GM12865 (cell line): ENCODE data around the gene SHISA7.

Experiments
- DNase-seq: peaks from one replicate; pipeline ENCODE4 v3.0.0; 2010; ENCODE audit warnings: low read depth
- H3K4me3 ChIP-seq: 2 replicates; pipeline ENCODE4 v1.5.1; 2011; ENCODE audit warnings: mild to moderate bottlenecking, low read depth, low read length, control low read depth
- CTCF ChIP-seq: IDR thresholded peaks from 2 replicates; pipeline ENCODE4 v1.5.1; 2011; ENCODE audit warnings: low read length, control low read depth, low read depth, inconsistent platforms; ENCODE audit not compliant: insufficient read depth; ENCODE audit errors: missing control alignments

Gene SHISA7

DNA sequence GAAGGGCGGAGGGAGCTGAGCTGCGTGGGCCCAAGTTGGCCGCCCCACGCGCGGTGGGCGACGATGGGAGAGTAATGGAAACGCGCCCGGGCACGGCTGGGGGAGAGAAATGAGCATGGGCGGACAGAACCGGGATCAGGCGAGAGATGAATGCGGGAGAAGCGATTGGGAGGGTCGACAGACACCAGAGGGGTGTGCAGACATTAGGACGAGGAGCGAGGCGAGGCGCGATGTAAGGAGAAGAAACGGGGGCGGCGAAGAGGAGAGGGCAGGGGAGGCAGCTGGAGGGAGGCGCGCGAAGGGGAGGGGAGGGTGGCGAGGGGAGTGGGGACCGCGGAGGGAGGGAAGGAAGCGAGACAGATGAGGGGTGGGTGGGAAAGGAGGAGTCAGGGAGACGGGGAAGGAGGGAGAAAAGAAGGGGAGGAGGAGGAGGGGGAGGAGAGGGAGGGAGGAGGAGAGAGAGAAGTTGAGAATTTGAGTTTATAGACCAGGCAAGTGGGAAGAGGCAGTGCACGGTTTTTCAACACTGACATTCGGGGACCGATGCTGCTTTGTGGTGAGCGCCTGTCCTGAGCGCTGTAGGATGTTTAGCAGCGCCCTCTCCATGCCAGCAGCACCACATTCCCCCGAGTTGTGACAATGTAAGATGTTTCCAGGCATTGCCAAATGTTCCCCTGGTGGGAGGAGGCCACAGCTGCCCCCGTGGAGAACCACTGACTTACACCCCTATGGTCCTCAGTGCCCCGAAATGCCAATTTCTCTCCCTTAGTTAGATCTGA, at the start of gene SHISA7:
SHISA7 (minus strand) TSS at position 256 of the 779 bp plus-strand sequence. CDS start 437 bp downstream, outside the sequence.
- no peak within 1 kb of the TSS for H3K4me3 ChIP-seq
- DNase-seq, result no peak
- TF ChIP-seq CTCF, result no peak

DNA sequence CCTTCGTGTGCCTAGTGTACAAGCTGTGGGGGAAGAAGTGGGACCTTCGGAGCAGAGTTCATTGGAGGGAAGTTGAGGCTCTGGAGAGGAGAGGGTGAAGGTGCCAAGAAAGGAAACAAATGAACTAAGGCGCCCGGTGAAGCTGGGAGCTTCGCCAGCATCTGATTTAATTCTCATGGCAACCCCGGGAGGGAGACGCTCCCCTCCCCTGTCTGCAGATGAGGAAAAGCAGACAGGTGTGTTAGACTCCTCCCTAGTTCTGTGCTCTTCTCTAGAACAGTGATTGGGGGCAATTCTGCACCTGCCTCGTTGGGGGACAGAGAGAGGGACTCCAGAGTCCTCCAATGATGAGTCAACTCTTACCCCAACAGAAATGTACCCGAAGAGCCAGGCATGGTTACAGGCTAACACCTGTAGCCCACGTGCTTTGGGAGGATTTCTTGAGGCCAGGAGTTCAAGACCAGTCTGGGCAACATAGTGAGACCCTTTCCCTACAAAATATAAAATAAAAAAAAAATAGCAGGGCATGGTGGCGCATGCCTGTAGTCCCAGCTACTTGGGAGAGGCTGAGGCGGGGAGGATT, 49.4 kb upstream of the SHISA7 start:
- no peak overlapping the region for H3K4me3 ChIP-seq
- DNase-seq, result no peak
- no peak for TF ChIP-seq CTCF

- H3K4me3 ChIP-seq, result no peak overlapping the region
- no peak for TF ChIP-seq CTCF
- no peak for DNase-seq
Measured at GRCh38 chr19:55491546-55492360, 48.7 kb upstream of the SHISA7 start.

DNA sequence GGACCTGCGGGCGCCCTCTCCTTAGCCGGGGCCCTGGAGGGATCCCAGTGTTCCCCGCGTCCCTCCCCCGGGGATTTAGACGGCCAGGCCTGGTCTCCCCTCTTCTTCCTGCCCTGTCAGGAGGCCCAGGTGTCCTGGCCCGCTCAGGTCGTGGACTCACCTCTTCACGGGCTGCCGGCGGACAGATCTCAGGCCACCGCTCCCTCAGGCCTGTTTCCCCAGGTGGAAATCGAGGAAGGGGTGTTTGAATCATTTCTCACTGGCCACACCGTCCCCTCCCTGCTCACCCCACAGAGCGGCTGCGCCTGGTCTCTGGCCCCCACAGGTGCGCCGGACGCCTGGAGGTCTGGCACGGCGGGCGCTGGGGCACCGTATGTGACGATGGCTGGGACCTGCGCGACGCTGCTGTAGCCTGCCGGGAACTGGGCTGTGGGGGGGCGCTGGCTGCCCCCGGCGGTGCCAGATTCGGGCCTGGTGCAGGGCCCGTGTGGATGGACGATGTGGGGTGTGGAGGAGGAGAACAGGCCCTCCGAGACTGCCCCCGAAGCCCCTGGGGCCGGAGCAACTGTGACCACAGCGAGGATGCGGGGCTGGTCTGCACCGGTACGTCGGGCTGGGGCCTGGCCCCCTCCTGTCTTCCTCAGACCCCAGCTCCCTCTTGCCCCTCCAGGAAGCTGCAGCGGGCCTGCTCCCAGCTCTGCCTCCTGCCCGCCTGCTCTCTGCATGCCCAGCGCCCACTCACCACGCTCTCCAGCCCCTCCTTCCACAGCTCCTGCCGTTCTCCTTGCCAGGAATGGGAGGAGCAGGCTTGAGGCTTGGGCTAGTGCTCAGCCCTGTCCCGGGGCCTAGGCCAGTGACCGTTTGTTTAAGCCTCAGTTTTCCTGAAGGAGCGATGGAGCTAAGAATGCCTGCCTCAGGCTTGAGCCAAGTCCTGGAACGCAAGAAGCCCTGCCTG, 47.7 kb upstream of the SHISA7 start:
- DNase-seq, result no peak
- no peak for TF ChIP-seq CTCF
- no peak overlapping the region for H3K4me3 ChIP-seq

DNA sequence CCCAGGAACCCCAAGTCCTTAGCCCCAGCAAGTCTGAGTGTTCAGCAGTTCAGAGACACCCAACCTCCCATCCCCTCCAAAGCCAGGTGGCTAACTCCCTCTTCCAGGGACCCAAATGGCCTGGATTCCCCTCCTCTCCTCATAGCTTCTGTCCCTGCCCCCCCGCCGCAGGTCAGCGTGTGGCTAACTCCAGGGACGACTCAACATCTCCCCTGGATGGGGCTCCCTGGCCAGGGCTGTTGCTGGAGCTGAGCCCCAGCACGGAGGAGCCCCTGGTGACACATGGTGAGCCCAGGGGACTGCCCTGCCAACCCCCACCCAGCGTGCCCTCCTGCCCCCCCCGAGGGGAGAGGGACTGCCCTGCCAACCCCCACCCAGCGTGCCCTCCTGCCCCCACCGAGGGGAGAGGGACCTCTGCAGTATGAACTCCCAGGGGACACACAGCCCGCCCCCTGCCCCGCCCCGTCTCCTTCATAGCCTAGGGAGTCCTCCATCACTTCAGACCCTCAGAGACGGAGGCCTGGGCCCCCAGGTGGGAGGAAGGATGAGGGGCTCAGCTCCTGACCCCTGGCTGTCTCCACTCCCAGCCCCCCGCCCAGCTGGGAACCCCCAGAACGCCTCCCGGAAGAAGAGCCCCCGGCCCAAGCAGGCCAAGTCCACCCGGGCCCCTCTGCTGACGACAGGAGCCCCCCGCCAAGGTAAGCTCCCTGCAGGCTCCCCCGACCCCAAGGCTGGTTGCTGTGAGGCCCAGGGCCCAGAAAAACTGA, 46.8 kb upstream of the SHISA7 start:
- no peak for DNase-seq
- H3K4me3 ChIP-seq, result no peak overlapping the region
- TF ChIP-seq CTCF, result no peak
